Endothelial cell of umbilical vein (primary cell): ENCODE data around the gene ITGAX. TPM values are rescaled to one million over a fixed set of nuclear protein-coding genes. Genes with fewer than 3 reads are reported as not detected.

Experiments used
- BruUV-seq: library from RNA; stranded (reverse); fragments of 400-500 nt; replicated peaks from 2 replicates; lab custom pipeline; 2021; lab: Mats Ljungman, UMichigan
- CTCF ChIA-PET: fragments of 300-600, 350-600 bp; sonication (Branson Sonifier 250); formaldehyde crosslinking; loops from one replicate; lab custom pipeline; 2021; ENCODE audit warnings: antibody characterized with exemption, inconsistent platforms; lab: Charles Lee
- POLR2A ChIA-PET: fragments of 300-600, 350-600 bp; sonication (Branson Sonifier 250); formaldehyde crosslinking; loops from one replicate; lab custom pipeline; 2021; ENCODE audit warnings: antibody characterized with exemption, inconsistent platforms; lab: Charles Lee
- DNase-seq: peaks from one replicate; pipeline ENCODE4 v3.0.0-alpha.2; 2011; ENCODE audit warnings: low read depth, low spot score
- FAIRE-seq: peaks from 2 replicates; lab custom pipeline; 2011; peaks lifted over from hg19 to GRCh38; lab: Jason Lieb, UNC
- H2AFZ ChIP-seq: 2 replicates; pipeline ENCODE4 v1.6.0; 2012; ENCODE audit warnings: low read depth, low read length, control low read depth, inconsistent platforms
- H3K27ac ChIP-seq: 2 replicates; pipeline ENCODE4 v1.5.1; 2011; ENCODE audit warnings: low read depth, mild to moderate bottlenecking, control low read depth, low read length, moderate library complexity; ENCODE audit not compliant: insufficient read depth
- H3K27me3 ChIP-seq, 2 experiments: 2 replicates each; pipeline versions ENCODE4 v1.6.0 to v1.6.1; 2011; ENCODE audit warnings: low read length in 2 of 2, mixed read lengths in 1 of 2; ENCODE audit not compliant: control insufficient read depth in 2 of 2, insufficient read depth in 2 of 2
- H3K36me3 ChIP-seq, 2 experiments: 2 replicates in 1 of 2; 3 replicates in 1 of 2; pipeline ENCODE4 v1.5.1; 2011; ENCODE audit warnings: low read length in 2 of 2, mild to moderate bottlenecking in 1 of 2, moderate library complexity in 1 of 2; ENCODE audit not compliant: control insufficient read depth in 2 of 2, insufficient read depth in 2 of 2; ENCODE audit errors: extremely low read depth in 1 of 2
- H3K4me1 ChIP-seq: 3 replicates; pipeline ENCODE4 v1.5.1; 2011; ENCODE audit warnings: mild to moderate bottlenecking, low read length; ENCODE audit not compliant: control insufficient read depth, insufficient read depth; ENCODE audit errors: extremely low read depth
- H3K4me2 ChIP-seq: 2 replicates; pipeline ENCODE4 v1.6.1; 2011; ENCODE audit warnings: low read length, control low read depth, mixed read lengths; ENCODE audit not compliant: insufficient read depth
- H3K4me3 ChIP-seq, 3 experiments: fragments of 200-600 bp in 1 of 3; sonication (generic), shearing (Covaris generic) in 1 of 3; replicated peaks in 1 of 3; 2 replicates each; pipeline ENCODE4 v1.5.1; 2011 to 2016; ENCODE audit warnings: control low read depth in 3 of 3, low read length in 3 of 3, mild to moderate bottlenecking in 2 of 3, inconsistent platforms in 1 of 3, low read depth in 1 of 3, moderate library complexity in 1 of 3; ENCODE audit not compliant: insufficient read depth in 1 of 3
- H3K79me2 ChIP-seq: 2 replicates; pipeline ENCODE4 v1.6.0; 2012; ENCODE audit warnings: low read length, inconsistent platforms; ENCODE audit not compliant: control insufficient read depth, insufficient read depth
- H3K9ac ChIP-seq: replicated peaks from 2 replicates; pipeline ENCODE3; 2011; ENCODE audit warnings: low read length, control low read depth; ENCODE audit not compliant: insufficient read depth; ENCODE audit errors: extremely low read depth
- H3K9me1 ChIP-seq: replicated peaks from 3 replicates; pipeline ENCODE4 v1.6.0; 2011; ENCODE audit warnings: mild to moderate bottlenecking, low read length; ENCODE audit not compliant: control insufficient read depth, insufficient read depth; ENCODE audit errors: extremely low read depth
- H3K9me3 ChIP-seq: replicated peaks from 2 replicates; pipeline ENCODE4 v1.5.1; 2012; ENCODE audit warnings: low read length, inconsistent platforms; ENCODE audit not compliant: control insufficient read depth, insufficient read depth
- H4K20me1 ChIP-seq: replicated peaks from 2 replicates; pipeline ENCODE3; 2011; ENCODE audit warnings: mild to moderate bottlenecking, low read length; ENCODE audit not compliant: control insufficient read depth, insufficient read depth; ENCODE audit errors: extremely low read depth
- CTCF ChIP-seq, 2 donors: IDR thresholded peaks; 1 replicate in 1 of 2; 2 replicates in 1 of 2; pipeline ENCODE4 v1.5.1; 2011; ENCODE audit warnings: low read length in 2 of 2, mild to moderate bottlenecking in 2 of 2, moderate library complexity in 2 of 2, control low read depth in 1 of 2, inconsistent platforms in 1 of 2, low read depth in 1 of 2; ENCODE audit not compliant: insufficient read depth in 1 of 2; ENCODE audit errors: extremely low read depth in 1 of 2
- EZH2 ChIP-seq: IDR thresholded peaks from 2 replicates; pipeline ENCODE4 v1.6.1; 2012; ENCODE audit warnings: borderline replicate concordance, low read depth, mild to moderate bottlenecking, moderate library complexity, low read length, inconsistent platforms; ENCODE audit not compliant: severe bottlenecking
- FOS ChIP-seq: IDR thresholded peaks from 2 replicates; pipeline ENCODE4 v1.6.1; 2011; ENCODE audit warnings: mild to moderate bottlenecking, low read length, moderate library complexity, borderline replicate concordance; ENCODE audit not compliant: insufficient read depth
- GATA2 ChIP-seq: IDR thresholded peaks from 2 replicates; pipeline ENCODE4 v1.7.0; 2011; ENCODE audit warnings: low read depth, mild to moderate bottlenecking, moderate library complexity, mixed read lengths, low read length; ENCODE audit not compliant: insufficient read length, insufficient read depth
- JUN ChIP-seq: IDR thresholded peaks from 2 replicates; pipeline ENCODE4 v1.6.1; 2011; ENCODE audit warnings: borderline replicate concordance, low read depth; ENCODE audit not compliant: insufficient read length, insufficient read depth
- MAX ChIP-seq: IDR thresholded peaks from 2 replicates; pipeline ENCODE4 v1.6.1; 2011; ENCODE audit not compliant: insufficient read depth, insufficient read length
- MYC ChIP-seq: IDR thresholded peaks from one replicate; pipeline ENCODE4 v1.6.1; 2011; ENCODE audit warnings: mild to moderate bottlenecking, low read depth, low read length
- POLR2A ChIP-seq: IDR thresholded peaks from 2 replicates; pipeline ENCODE4 v1.6.1; 2012; ENCODE audit warnings: low read depth, mild to moderate bottlenecking, control low read depth, low read length
- POLR2AphosphoS5 ChIP-seq: IDR thresholded peaks from 2 replicates; pipeline ENCODE4 v1.6.1; 2012; ENCODE audit warnings: low read depth, mild to moderate bottlenecking, control low read depth, low read length, moderate library complexity; ENCODE audit not compliant: insufficient read depth
- dilution Hi-C: fragments of 300-500 bp; cut with MboI; formaldehyde crosslinking; loops from one replicate; pipeline ENCODE4 v1.15.0; 2019; ENCODE audit warnings: low sequenced_read_pairs; ENCODE audit not compliant: extremely low pct_ligation_motif_present
- intact Hi-C: fragments of 100-400 bp; cut with micrococcal nuclease; formaldehyde crosslinking; loops from one replicate; pipeline ENCODE4 v1.10.0; 2022
- polyA plus RNA-seq, 4 experiments: library from polyadenylated mRNA; depleted of rRNA in 3 of 4; stranded (reverse) in 3 of 4; unstranded in 1 of 4; fragments of >200 nt; gene quantifications; 2 replicates each; pipeline versions ENCODE4 v1.2.1 to v1.2.3, GENCODE V29; 2011 to 2012; ENCODE audit warnings: missing spikeins in 1 of 4
- total RNA-seq: library from RNA; stranded (reverse); gene quantifications from 2 replicates; pipeline ENCODE4 v1.2.3, GENCODE V29; 2021

Gene ITGAX
- total and polyA plus RNA-seq, 2 donors (not counting 3 experiments of a cell fraction or from before 2014, with no cell fraction given): 0.18 to 1.4 TPM

GRCh38 chr16:31430380-31431052 lies 75.5 kb downstream of the ITGAX start:
- ChIA-PET POLR2A (no interaction called here), CTCF (interaction anchor here (1.2 to 3.1 kb wide), 4 partner anchors 9 to 48 kb away, joined by 3 to 14 read pairs (median 7); partner anchors contain the start of gene ZNF843)
- dilution Hi-C loops: no loop called here

More at GRCh38 chr16:31430380-31431052, 75.5 kb downstream of the ITGAX start:
- DNase-seq: no peak
- Histone ChIP-seq H2AFZ (no peak overlapping the region), H3K4me1 (no peaks in the 10 kb centered on the region), H3K27me3 (peaks cover 4 to 6% of the 10 kb centered on the region in 2 experiments), H3K27ac (no peak overlapping the region), H3K9ac (no peak overlapping the region), H3K4me2 (no peak overlapping the region), H3K79me2 (no peaks in the 10 kb centered on the region), H3K9me1 (no peaks in the 10 kb centered on the region), H3K9me3 (no peaks in the 10 kb centered on the region), H3K36me3 (no peaks in the 10 kb centered on the region), H4K20me1 (no peaks in the 10 kb centered on the region), H3K4me3 (no peak overlapping the region)
- TF ChIP-seq POLR2A (no peak), JUN (no peak), CTCF (IDR thresholded peaks at IDR 0.05; ENCODE audit: extremely low read depth in 1 of 2, insufficient read depth in 1 of 2, low read depth in 1 of 2, low read length in 2 of 2) (no peak), POLR2AphosphoS5 (no peak), FOS (no peak), EZH2 (no peak), MYC (no peak), GATA2 (no peak), MAX (no peak)
- no TSS peak for BruUV-seq
- intact Hi-C loops: no loop called here
- FAIRE-seq: no peak

Other genes with a start within 250 kb of the ITGAX start
- gene BCKDK, start 246.8 kb upstream of the ITGAX start, total RNA-seq: 56.5 and 57.8 TPM in 2 replicates
- 78.3 and 96.7 TPM in 2 replicates for gene BCKDK, start 246.8 kb upstream of the ITGAX start, polyA plus RNA-seq
- 42.1 and 42.8 TPM in 2 replicates for gene KAT8, start 237.5 kb upstream of the ITGAX start, total RNA-seq
- 30.7 and 33.3 TPM in 2 replicates for gene KAT8, start 237.5 kb upstream of the ITGAX start, polyA plus RNA-seq
- gene PRSS8, start 219.4 kb upstream of the ITGAX start, total RNA-seq: not detected in 2 replicates
- 0.11 and 0.12 TPM in 2 replicates for gene PRSS8, start 219.4 kb upstream of the ITGAX start, polyA plus RNA-seq
- gene PRSS36, start 205.1 kb upstream of the ITGAX start, total RNA-seq: not detected in 2 replicates
- 0.57 and 0.73 TPM in 2 replicates for gene PRSS36, start 205.1 kb upstream of the ITGAX start, polyA plus RNA-seq
- 569 and 574 TPM in 2 replicates for gene FUS, start 175.0 kb upstream of the ITGAX start, total RNA-seq
- 191 and 307 TPM in 2 replicates for gene FUS, start 175.0 kb upstream of the ITGAX start, polyA plus RNA-seq
- 19.1 and 23.0 TPM in 2 replicates for gene PYCARD, start 152.4 kb upstream of the ITGAX start, total RNA-seq
- 40.1 and 58.9 TPM in 2 replicates for gene PYCARD, start 152.4 kb upstream of the ITGAX start, polyA plus RNA-seq
- gene TRIM72, start 141.1 kb upstream of the ITGAX start, total RNA-seq: not detected in 2 replicates
- gene TRIM72, start 141.1 kb upstream of the ITGAX start, polyA plus RNA-seq: not detected in 2 replicates
- not detected in 2 replicates for gene PYDC1, start 138.0 kb upstream of the ITGAX start, total RNA-seq
- gene PYDC1, start 138.0 kb upstream of the ITGAX start, polyA plus RNA-seq: not detected in 2 replicates
- not detected in 2 replicates for gene ITGAM, start 95.2 kb upstream of the ITGAX start, total RNA-seq
- not detected in 2 replicates for gene ITGAM, start 95.2 kb upstream of the ITGAX start, polyA plus RNA-seq
- not detected in 2 replicates for gene ITGAD, start 38.2 kb downstream of the ITGAX start, total RNA-seq
- not detected in 2 replicates for gene ITGAD, start 38.2 kb downstream of the ITGAX start, polyA plus RNA-seq
- not detected in 2 replicates for gene COX6A2, start 73.2 kb downstream of the ITGAX start, total RNA-seq
- not detected in 2 replicates for gene COX6A2, start 73.2 kb downstream of the ITGAX start, polyA plus RNA-seq
- 0.16 and 0.24 TPM in 2 replicates for gene ZNF843, start 87.6 kb downstream of the ITGAX start, total RNA-seq
- gene ZNF843, start 87.6 kb downstream of the ITGAX start, polyA plus RNA-seq: 0.14 and 0.41 TPM in 2 replicates
- 17.3 and 17.9 TPM in 2 replicates for gene ARMC5, start 104.3 kb downstream of the ITGAX start, total RNA-seq
- 17.3 and 18.8 TPM in 2 replicates for gene ARMC5, start 104.3 kb downstream of the ITGAX start, polyA plus RNA-seq
- gene TGFB1I1, start 117.0 kb downstream of the ITGAX start, total RNA-seq: 115 and 123 TPM in 2 replicates
- gene TGFB1I1, start 117.0 kb downstream of the ITGAX start, polyA plus RNA-seq: 73.3 and 73.7 TPM in 2 replicates
- not detected in 2 replicates for gene SLC5A2, start 127.9 kb downstream of the ITGAX start, total RNA-seq
- 0.03 TPM in 1 of 2 replicates, not detected in the other for gene SLC5A2, start 127.9 kb downstream of the ITGAX start, polyA plus RNA-seq
- gene RUSF1, start 153.2 kb downstream of the ITGAX start, total RNA-seq: 36.4 and 36.8 TPM in 2 replicates
- gene RUSF1, start 153.2 kb downstream of the ITGAX start, polyA plus RNA-seq: 40.1 and 40.3 TPM in 2 replicates
- gene AHSP, start 172.7 kb downstream of the ITGAX start, total RNA-seq: not detected in 2 replicates
- gene AHSP, start 172.7 kb downstream of the ITGAX start, polyA plus RNA-seq: not detected in 2 replicates